K562 (cell line): ENCODE results near the gene NHLH1. TPM values are rescaled to one million over a fixed set of nuclear protein-coding genes. Genes with fewer than 3 reads are reported as not detected.

Source experiments
- CBFA2T2 ChIP-seq: fragments of 450-650 bp; conservative IDR thresholded peaks from 2 replicates; pipeline ENCODE4 v1.6.1; 2017; ENCODE audit warnings: mild to moderate bottlenecking
- CBX3 ChIP-seq, 2 experiments: IDR thresholded peaks; 1 replicate in 1 of 2; 2 replicates in 1 of 2; pipeline ENCODE4 v1.6.1; 2012; ENCODE audit warnings: inconsistent platforms in 2 of 2, low read length in 2 of 2, borderline replicate concordance in 1 of 2, control low read depth in 1 of 2
- ELF4 ChIP-seq: fragments of 450-650 bp; formaldehyde crosslinking; IDR thresholded peaks from 2 replicates; pipeline ENCODE4 v1.4.0; 2022; ENCODE audit warnings: missing genetic modification characterization
- EP300 ChIP-seq: IDR thresholded peaks from 2 replicates; pipeline ENCODE4 v1.6.1; 2012; ENCODE audit warnings: low read length, improper control_type of control experiment
- GABPB2 ChIP-seq: fragments of 250-450 bp; sonication (Bioruptor Pico); conservative IDR thresholded peaks from 2 replicates; pipeline ENCODE4 v1.5.1; 2021; ENCODE audit warnings: mild to moderate bottlenecking
- MECOM ChIP-seq: fragments of 250-450 bp; sonication (Bioruptor Pico); IDR thresholded peaks from 2 replicates; pipeline ENCODE4 v1.8.0; 2022; ENCODE audit warnings: inconsistent platforms
- RCOR1 ChIP-seq, 2 experiments: IDR thresholded peaks; 2 replicates each; pipeline ENCODE4 v1.6.1; 2012; ENCODE audit warnings: low read depth in 2 of 2, low read length in 2 of 2, borderline replicate concordance in 1 of 2, improper control_type of control experiment in 1 of 2
- SNIP1 ChIP-seq: fragments of 450-650 bp; IDR thresholded peaks from 2 replicates; pipeline ENCODE4 v1.7.1; 2017; ENCODE audit warnings: low read depth, mild to moderate bottlenecking
- SPI1 ChIP-seq: IDR thresholded peaks from 2 replicates; pipeline ENCODE4 v1.6.1; 2011; ENCODE audit warnings: low read depth, low read length, control low read depth, borderline replicate concordance
- ZNF124 ChIP-seq: sonication (generic); formaldehyde crosslinking; IDR thresholded peaks from 2 replicates; pipeline ENCODE4 v1.8.1; 2022; ENCODE audit warnings: missing genetic modification reagents
- ZNF311 ChIP-seq: fragments of 250-450 bp; sonication (Bioruptor Pico); IDR thresholded peaks from 2 replicates; pipeline ENCODE4 v1.4.0; 2020; ENCODE audit warnings: mild to moderate bottlenecking, moderate library complexity
- ZNF830 ChIP-seq: fragments of 250-450 bp; sonication (Bioruptor Pico); IDR thresholded peaks from 2 replicates; pipeline ENCODE4 v1.5.0; 2021; ENCODE audit warnings: mild to moderate bottlenecking
- polyA plus RNA-seq, 8 experiments: library from polyadenylated mRNA; depleted of rRNA in 4 of 8; stranded (reverse) in 5 of 8; unstranded in 3 of 8; fragments of >200 nt; fragmentation: Nextera tagmentation in 2 of 8; fragmentation: Illumina TruSeq in 1 of 8; extraction: Ambion mirVana in 2 of 8; extraction: Trizol in 1 of 8; gene quantifications; 2 replicates each; pipeline versions ENCODE4 v1.2.1 to v1.2.3, GENCODE V29; 2011 to 2014; ENCODE audit warnings: inconsistent platforms in 1 of 8, missing spikeins in 1 of 8
- total RNA-seq, 7 experiments: library from RNA; depleted of rRNA in 6 of 7; stranded (reverse); fragments of >200 nt in 6 of 7; fragmentation: Illumina TruSeq in 2 of 7; extraction: Trizol in 2 of 7; gene quantifications; 2 replicates each; pipeline versions ENCODE4 v1.2.1 to v1.2.3, GENCODE V29; 2011 to 2021; ENCODE audit warnings: low replicate concordance in 1 of 7
- TF ChIP-seq, protein P1 (sequence below): fragments of 250-450 bp; sonication (Bioruptor Pico); IDR thresholded peaks from 2 replicates; pipeline ENCODE4 v1.4.0; 2020; ENCODE audit warnings: mild to moderate bottlenecking, moderate library complexity
- TF ChIP-seq, protein P2 (sequence below): fragments of 250-450 bp; sonication (Bioruptor Pico); IDR thresholded peaks from 2 replicates; pipeline ENCODE4 v1.4.0; 2020
- TF ChIP-seq, protein P3 (sequence below): fragments of 200-800 bp; sonication (Bioruptor generic); IDR thresholded peaks from 2 replicates; pipeline ENCODE4 v1.6.1; 2017; ENCODE audit warnings: missing genetic modification characterization, missing compliant biosample characterization

Gene NHLH1
- total and polyA plus RNA-seq, 9 of the 15 experiments (the other 6 are each of a cell fraction or from before 2014, with no cell fraction given): 0.09 to 1.3 (median 0.35) TPM; not detected in 1

DNA sequence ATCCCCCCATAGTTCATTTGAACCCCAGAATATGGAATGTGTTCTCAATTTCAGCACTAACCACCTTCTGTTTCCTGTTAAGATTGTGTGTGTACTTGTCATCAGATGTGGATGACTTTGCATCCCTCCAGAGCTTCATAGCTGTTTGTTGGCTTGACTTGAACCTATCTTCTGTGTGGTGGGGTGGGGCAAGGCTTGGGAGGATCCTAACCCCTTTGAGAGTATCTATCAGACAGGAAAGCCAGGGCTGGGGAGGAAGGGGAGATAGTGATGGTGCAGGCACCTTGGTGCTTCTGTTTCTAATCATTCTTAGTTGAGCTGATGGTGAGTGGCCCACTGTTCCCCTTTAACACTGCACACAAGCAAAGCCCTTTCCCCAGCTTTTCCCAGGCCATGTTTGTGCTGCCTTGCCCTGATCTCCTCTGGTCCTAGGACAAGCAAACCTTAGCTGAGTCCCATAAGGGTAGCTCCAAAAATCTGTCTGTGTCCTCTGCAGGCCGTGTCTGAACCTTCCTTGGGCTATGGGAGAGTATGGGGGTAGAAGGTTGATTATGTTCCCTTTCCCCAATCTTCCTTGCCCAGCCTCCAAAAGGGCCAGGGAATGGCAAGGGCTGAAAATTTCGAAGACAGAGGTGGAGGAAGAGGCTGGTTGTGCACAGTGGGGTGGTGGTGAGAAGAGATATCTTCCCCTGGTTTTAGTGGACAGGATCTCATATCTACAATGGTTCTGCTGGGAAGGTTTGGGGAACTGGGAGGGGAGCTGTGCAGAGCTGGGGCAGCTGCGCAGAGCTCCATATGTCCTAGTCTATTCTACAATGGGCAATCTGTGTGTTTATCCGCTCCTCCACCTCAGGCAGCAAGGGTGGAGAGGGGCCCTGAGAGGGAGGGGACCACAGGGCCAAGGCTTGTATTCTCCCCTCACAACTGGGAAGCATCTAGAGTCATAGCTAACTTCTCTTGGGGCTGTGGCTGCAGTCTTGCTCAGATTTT is 1.4 kb downstream of the NHLH1 start (continued):
- TF ChIP-seq, protein P1, sequence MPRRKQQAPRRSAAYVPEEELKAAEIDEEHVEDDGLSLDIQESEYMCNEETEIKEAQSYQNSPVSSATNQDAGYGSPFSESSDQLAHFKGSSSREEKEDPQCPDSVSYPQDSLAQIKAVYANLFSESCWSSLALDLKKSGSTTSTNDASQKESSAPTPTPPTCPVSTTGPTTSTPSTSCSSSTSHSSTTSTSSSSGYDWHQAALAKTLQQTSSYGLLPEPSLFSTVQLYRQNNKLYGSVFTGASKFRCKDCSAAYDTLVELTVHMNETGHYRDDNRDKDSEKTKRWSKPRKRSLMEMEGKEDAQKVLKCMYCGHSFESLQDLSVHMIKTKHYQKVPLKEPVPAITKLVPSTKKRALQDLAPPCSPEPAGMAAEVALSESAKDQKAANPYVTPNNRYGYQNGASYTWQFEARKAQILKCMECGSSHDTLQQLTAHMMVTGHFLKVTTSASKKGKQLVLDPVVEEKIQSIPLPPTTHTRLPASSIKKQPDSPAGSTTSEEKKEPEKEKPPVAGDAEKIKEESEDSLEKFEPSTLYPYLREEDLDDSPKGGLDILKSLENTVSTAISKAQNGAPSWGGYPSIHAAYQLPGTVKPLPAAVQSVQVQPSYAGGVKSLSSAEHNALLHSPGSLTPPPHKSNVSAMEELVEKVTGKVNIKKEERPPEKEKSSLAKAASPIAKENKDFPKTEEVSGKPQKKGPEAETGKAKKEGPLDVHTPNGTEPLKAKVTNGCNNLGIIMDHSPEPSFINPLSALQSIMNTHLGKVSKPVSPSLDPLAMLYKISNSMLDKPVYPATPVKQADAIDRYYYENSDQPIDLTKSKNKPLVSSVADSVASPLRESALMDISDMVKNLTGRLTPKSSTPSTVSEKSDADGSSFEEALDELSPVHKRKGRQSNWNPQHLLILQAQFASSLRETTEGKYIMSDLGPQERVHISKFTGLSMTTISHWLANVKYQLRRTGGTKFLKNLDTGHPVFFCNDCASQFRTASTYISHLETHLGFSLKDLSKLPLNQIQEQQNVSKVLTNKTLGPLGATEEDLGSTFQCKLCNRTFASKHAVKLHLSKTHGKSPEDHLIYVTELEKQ (CRISPR knock-in tag): no peak
- no peak for TF ChIP-seq ZNF124 (CRISPR knock-in tag)
- TF ChIP-seq EP300: peak; percentile 40; the same call in 1 of the 2 replicates
- TF ChIP-seq, protein P2, sequence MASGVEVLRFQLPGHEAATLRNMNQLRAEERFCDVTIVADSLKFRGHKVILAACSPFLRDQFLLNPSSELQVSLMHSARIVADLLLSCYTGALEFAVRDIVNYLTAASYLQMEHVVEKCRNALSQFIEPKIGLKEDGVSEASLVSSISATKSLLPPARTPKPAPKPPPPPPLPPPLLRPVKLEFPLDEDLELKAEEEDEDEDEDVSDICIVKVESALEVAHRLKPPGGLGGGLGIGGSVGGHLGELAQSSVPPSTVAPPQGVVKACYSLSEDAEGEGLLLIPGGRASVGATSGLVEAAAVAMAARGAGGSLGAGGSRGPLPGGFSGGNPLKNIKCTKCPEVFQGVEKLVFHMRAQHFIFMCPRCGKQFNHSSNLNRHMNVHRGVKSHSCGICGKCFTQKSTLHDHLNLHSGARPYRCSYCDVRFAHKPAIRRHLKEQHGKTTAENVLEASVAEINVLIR: no peak
- peak; percentile 45 to 88; a peak in 3 of 4 replicates for TF ChIP-seq RCOR1 (IDR thresholded peaks at IDR 0.05; ENCODE audit: borderline replicate concordance in 1 of 2, low read depth in 2 of 2, low read length in 2 of 2)
- no peak for TF ChIP-seq CBFA2T2
- no peak for TF ChIP-seq CBX3 (IDR thresholded peaks at IDR 0.05; ENCODE audit: borderline replicate concordance in 1 of 2, low read length in 2 of 2)
- TF ChIP-seq SPI1: peak; percentile 57; the same call in 1 of the 2 replicates
- TF ChIP-seq ZNF830 (CRISPR knock-in tag): no peak
- TF ChIP-seq MECOM (CRISPR knock-in tag): peak; percentile 87; the same call in 1 of the 2 replicates
- no peak for TF ChIP-seq GABPB2 (CRISPR knock-in tag)
- TF ChIP-seq ZNF311 (CRISPR knock-in tag): no peak
- TF ChIP-seq ELF4: 0 out of 2 replicates have a peak, but pooled peaks have one; percentile 34
- no peak for TF ChIP-seq SNIP1
- TF ChIP-seq, protein P3, sequence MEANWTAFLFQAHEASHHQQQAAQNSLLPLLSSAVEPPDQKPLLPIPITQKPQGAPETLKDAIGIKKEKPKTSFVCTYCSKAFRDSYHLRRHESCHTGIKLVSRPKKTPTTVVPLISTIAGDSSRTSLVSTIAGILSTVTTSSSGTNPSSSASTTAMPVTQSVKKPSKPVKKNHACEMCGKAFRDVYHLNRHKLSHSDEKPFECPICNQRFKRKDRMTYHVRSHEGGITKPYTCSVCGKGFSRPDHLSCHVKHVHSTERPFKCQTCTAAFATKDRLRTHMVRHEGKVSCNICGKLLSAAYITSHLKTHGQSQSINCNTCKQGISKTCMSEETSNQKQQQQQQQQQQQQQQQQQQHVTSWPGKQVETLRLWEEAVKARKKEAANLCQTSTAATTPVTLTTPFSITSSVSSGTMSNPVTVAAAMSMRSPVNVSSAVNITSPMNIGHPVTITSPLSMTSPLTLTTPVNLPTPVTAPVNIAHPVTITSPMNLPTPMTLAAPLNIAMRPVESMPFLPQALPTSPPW (CRISPR knock-in tag): peak; percentile 60; the same call in 1 of the 2 replicates
